ENCODE measurements around the gene HIP1R.

GRCh38 chr12:122870163-122870842 is 35.0 kb downstream of the HIP1R start:
- TF ChIP-seq BHLHE40 (IDR thresholded peaks at IDR 0.05; ENCODE audit: low read depth, low read length) (no peak), MYC (IDR thresholded peaks at IDR 0.05; ENCODE audit: borderline replicate concordance, low read length) (no peak)

Measured in A549 (cell line).